Mucosa of descending colon (tissue), 3 donors: ENCODE results near the gene APC2. TPM values are rescaled to one million over a fixed set of nuclear protein-coding genes. Genes with fewer than 3 reads are reported as not detected.

Experiments
- ATAC-seq: fragments of 200-7000 bp; cut with Tn5 transposase; one replicate; pipeline ENCODE4 v1.9.1; 2020; ENCODE audit warnings: mild to moderate bottlenecking, moderate library complexity
- DNase-seq, 3 donors: peaks; one replicate each; pipeline ENCODE4 v3.0.0-alpha.2; 2020
- H3K36me3 ChIP-seq: fragments of 200-600 bp; one replicate; pipeline ENCODE4 v1.8.0; 2021; ENCODE audit warnings: low read depth, mild to moderate bottlenecking
- H3K4me1 ChIP-seq: fragments of 200-600 bp; one replicate; pipeline ENCODE4 v1.8.0; 2021; ENCODE audit warnings: low read depth, mild to moderate bottlenecking
- H3K4me3 ChIP-seq: fragments of 200-600 bp; one replicate; pipeline ENCODE4 v1.8.0; 2021; ENCODE audit warnings: mild to moderate bottlenecking
- H3K9me3 ChIP-seq: fragments of 200-600 bp; one replicate; pipeline ENCODE4 v1.8.0; 2021; ENCODE audit warnings: mild to moderate bottlenecking
- CTCF ChIP-seq: fragments of 200-600 bp; IDR thresholded peaks from one replicate; pipeline ENCODE4 v1.8.0; 2022; ENCODE audit warnings: antibody characterized with exemption, mild to moderate bottlenecking
- intact Hi-C, 2 donors: fragments of 100-400 bp; cut with DNase I in 1 of 2; cut with micrococcal nuclease in 1 of 2; formaldehyde crosslinking; loops; one replicate each; pipeline versions ENCODE4 v1.11.0 to v1.11.1; 2022; cut with DNase I, micrococcal nuclease
- total RNA-seq, 3 donors: library from RNA; stranded (reverse); fragmentation: NEBNext Ultra II Directional in 2 of 3; extraction: Animal tissue kit (Norgen Biotek cat#: 25700) in 2 of 3; gene quantifications; one replicate each; pipeline versions ENCODE4 v1.2.1 to v1.2.4, GENCODE V29; 2021 to 2023
- donor health status: DM: no; HTN: no; CAD: no; lungs with moderate emphysema.
- donor health status: DM: no; HTN: no; CAD: no.
- donor health status: DM: no; HTN: yes; CAD: no.

APC2 gene
- total RNA-seq, 3 donors from 2014 or later, result 0.23 to 5.9 (median 0.24) TPM

DNA sequence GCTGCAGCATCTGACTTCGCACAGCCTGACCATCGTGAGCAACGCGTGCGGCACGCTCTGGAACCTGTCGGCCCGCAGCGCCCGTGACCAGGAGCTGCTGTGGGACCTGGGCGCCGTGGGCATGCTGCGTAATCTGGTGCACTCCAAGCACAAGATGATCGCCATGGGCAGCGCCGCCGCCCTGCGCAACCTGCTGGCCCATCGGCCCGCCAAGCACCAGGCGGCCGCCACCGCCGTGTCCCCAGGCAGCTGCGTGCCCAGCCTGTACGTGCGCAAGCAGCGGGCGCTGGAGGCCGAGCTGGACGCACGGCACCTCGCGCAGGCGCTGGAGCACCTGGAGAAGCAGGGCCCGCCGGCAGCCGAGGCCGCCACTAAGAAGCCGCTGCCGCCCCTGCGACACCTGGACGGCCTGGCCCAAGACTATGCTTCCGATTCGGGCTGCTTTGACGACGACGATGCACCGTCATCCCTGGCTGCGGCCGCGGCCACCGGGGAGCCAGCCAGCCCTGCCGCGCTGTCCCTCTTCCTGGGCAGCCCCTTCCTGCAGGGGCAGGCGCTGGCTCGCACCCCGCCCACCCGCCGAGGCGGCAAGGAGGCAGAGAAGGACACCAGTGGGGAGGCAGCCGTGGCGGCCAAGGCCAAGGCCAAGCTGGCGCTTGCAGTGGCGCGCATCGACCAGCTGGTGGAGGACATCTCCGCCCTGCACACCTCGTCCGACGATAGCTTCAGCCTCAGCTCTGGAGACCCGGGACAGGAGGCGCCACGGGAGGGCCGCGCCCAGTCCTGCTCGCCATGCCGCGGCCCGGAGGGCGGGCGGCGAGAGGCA lies 15.5 kb downstream of the APC2 start:
- H3K4me3 ChIP-seq, result no peak overlapping the region
- ATAC-seq, result peak; percentile 81
- TF ChIP-seq CTCF, result peak; percentile 37

GRCh38 chr19:1466018-1466460 lies 16.1 kb downstream of the APC2 start:
- no peak for TF ChIP-seq CTCF

More for the DNA sequence above, 15.5 kb downstream of the APC2 start:
- H3K4me1 ChIP-seq, result peaks cover 40% of the 10 kb centered on the region
- H3K9me3 ChIP-seq, result no peaks in the 10 kb centered on the region
- peak; percentile 65 to 80 (median 70) for DNase-seq
- intact Hi-C loops, result no loop called here
- H3K36me3 ChIP-seq, result no peaks in the 10 kb centered on the region

DNA sequence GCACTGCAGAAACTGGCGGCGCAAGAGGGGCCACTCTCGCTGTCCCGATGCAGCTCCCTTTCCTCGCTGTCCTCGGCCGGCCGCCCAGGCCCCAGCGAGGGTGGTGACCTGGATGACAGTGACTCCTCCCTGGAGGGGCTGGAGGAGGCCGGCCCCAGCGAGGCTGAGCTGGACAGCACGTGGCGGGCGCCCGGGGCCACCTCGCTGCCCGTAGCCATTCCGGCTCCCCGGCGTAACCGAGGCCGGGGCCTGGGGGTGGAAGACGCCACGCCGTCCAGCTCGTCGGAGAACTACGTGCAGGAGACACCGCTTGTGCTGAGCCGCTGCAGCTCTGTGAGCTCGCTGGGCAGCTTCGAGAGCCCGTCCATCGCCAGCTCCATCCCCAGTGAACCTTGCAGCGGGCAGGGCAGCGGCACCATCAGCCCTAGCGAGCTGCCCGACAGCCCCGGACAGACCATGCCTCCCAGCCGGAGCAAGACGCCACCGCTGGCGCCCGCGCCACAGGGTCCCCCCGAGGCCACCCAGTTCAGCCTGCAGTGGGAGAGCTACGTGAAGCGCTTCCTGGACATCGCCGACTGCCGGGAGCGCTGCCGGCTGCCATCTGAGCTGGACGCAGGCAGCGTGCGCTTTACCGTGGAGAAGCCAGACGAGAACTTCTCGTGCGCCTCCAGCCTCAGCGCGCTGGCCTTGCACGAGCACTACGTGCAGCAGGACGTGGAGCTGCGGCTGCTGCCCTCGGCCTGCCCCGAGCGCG lies 16.7 kb downstream of the APC2 start:
- H3K4me1 ChIP-seq, result peaks cover 53% of the 10 kb centered on the region
- no peak for TF ChIP-seq CTCF
- DNase-seq (peak in 2 of 3 donors; percentile 22 to 41), ATAC-seq (no peak)
- no peak overlapping the region for H3K4me3 ChIP-seq
- intact Hi-C loops, result no loop called here
- no peaks in the 10 kb centered on the region for H3K9me3 ChIP-seq
- H3K36me3 ChIP-seq, result no peaks in the 10 kb centered on the region

More at GRCh38 chr19:1466018-1466460, 16.1 kb downstream of the APC2 start:
- Histone ChIP-seq H3K36me3 (no peaks in the 10 kb centered on the region), H3K4me3 (no peak overlapping the region), H3K4me1 (peaks cover 47% of the 10 kb centered on the region), H3K9me3 (no peaks in the 10 kb centered on the region)
- no peak for DNase-seq
- intact Hi-C loops, result no loop called here
- no peak for ATAC-seq

DNA sequence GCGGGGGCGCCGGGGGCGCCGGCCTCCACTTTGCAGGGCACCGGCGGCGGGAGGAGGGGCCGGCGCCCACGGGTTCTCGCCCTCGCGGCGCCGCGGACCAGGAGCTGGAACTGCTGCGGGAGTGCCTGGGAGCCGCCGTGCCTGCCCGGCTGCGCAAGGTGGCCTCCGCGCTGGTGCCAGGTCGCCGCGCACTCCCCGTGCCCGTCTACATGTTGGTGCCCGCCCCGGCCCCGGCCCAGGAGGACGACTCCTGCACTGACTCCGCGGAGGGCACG lies 17.2 kb downstream of the APC2 start:
- DNase-seq, result peak in 1 of 3 donors; percentile 23
- TF ChIP-seq CTCF, result no peak
- intact Hi-C loops, result no loop called here
- ATAC-seq, result no peak
- no peaks in the 10 kb centered on the region for H3K9me3 ChIP-seq
- H3K36me3 ChIP-seq, result no peaks in the 10 kb centered on the region
- peaks cover 54% of the 10 kb centered on the region for H3K4me1 ChIP-seq
- H3K4me3 ChIP-seq, result no peak overlapping the region

DNA sequence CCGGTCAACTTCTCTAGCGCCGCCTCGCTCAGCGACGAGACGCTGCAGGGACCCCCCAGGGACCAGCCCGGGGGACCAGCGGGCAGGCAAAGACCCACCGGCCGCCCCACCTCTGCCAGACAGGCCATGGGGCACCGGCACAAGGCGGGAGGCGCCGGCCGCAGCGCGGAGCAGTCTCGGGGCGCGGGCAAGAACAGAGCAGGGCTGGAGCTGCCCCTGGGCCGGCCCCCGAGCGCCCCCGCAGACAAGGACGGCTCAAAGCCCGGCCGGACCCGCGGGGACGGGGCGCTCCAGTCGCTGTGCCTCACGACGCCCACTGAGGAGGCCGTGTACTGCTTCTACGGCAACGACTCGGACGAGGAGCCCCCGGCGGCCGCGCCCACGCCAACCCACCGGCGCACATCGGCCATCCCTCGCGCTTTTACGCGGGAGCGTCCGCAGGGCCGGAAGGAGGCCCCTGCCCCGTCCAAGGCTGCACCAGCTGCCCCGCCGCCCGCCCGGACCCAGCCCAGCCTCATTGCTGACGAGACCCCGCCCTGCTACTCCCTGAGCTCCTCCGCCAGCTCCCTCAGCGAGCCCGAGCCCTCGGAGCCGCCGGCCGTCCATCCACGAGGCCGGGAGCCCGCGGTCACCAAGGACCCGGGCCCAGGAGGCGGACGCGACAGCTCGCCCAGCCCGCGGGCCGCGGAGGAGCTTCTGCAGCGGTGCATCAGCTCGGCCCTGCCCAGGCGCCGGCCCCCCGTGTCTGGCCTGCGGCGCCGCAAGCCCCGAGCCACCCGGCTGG lies 17.8 kb downstream of the APC2 start:
- no peak overlapping the region for H3K4me3 ChIP-seq
- ATAC-seq (no peak), DNase-seq (peak in 2 of 3 donors; percentile 21 to 47)
- H3K9me3 ChIP-seq, result no peaks in the 10 kb centered on the region
- TF ChIP-seq CTCF, result no peak
- no peaks in the 10 kb centered on the region for H3K36me3 ChIP-seq
- intact Hi-C loops, result no loop called here
- peaks cover 54% of the 10 kb centered on the region for H3K4me1 ChIP-seq
